ENCODE results near the gene CTDNEP1.

DNA sequence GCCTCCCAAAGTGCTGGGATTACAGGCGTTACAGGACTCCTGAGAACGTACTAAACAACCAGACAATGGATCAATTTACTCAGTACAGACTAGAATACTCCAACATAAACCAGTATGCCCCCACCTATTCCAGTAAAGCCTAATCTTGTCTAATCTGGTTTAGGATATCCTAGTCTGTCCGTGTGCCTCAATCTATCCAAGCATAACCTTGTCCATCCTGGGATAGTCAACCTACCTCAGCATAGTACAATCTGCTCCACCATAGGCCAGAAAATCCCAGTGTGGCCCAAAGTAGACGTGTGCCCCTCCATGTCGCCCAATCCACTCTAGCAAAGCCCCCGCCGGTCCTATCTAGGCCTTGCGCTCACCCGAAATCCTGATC is 17.8 kb downstream of the CTDNEP1 start:
- TF ChIP-seq CTCF (IDR thresholded peaks at IDR 0.05) (no peak), POLR2A (IDR thresholded peaks at IDR 0.05) (no peak), EP300 (IDR thresholded peaks at IDR 0.05) (no peak)

All from ovary (tissue), 3 donors.